Tibial artery (tissue), 4 donors: Measurements from ENCODE around the gene PPHLN1.
"Not testable (repeated sequence)": the region's sequence is repeated elsewhere in the genome, so short reads cannot be mapped to it uniquely, and the experiment has no call there.

Experiments
- DNase-seq, 2 donors: peaks; one replicate each; pipeline ENCODE4 v3.0.0-alpha.2; 2019
- H3K27ac ChIP-seq, 2 donors: fragments of 200-600 bp; sonication (generic) in 1 of 2; 1 replicate in 1 of 2; 2 replicates in 1 of 2; pipeline ENCODE4 v1.5.1; 2018 to 2019; ENCODE audit warnings: mild to moderate bottlenecking in 1 of 2
- H3K27me3 ChIP-seq, 2 donors: fragments of 200-600 bp; sonication (generic) in 1 of 2; one replicate each; pipeline versions ENCODE4 v1.5.1 to v1.6.0; 2016 to 2019
- H3K36me3 ChIP-seq, 3 donors: fragments of 200-600 bp; sonication (generic) in 2 of 3; one replicate each; pipeline ENCODE4 v1.5.1; 2016 to 2019; ENCODE audit warnings: mild to moderate bottlenecking in 2 of 3
- H3K4me1 ChIP-seq, 4 donors: fragments of 200-600 bp; sonication (generic) in 2 of 4; 1 replicate in 3 of 4; 2 replicates in 1 of 4; pipeline ENCODE4 v1.5.1; 2016 to 2019
- H3K4me3 ChIP-seq, 2 donors: fragments of 200-600 bp; sonication (generic) in 1 of 2; 1 replicate in 1 of 2; 2 replicates in 1 of 2; pipeline ENCODE4 v1.5.1; 2018 to 2019; ENCODE audit warnings: mild to moderate bottlenecking in 2 of 2
- H3K9me3 ChIP-seq, 3 donors: fragments of 200-600 bp; sonication (generic) in 1 of 3; one replicate each; pipeline ENCODE4 v1.5.1; 2016 to 2019
- CTCF ChIP-seq, 2 experiments: fragments of 200-600 bp in 1 of 2; fragments of 450-650 bp in 1 of 2; IDR thresholded peaks; one replicate each; pipeline ENCODE4 v1.5.1; 2017 to 2019; ENCODE audit warnings: antibody characterized with exemption in 2 of 2, mild to moderate bottlenecking in 1 of 2, moderate library complexity in 1 of 2
- intact Hi-C: fragments of 100-400 bp; cut with DNase I; formaldehyde crosslinking; loops from one replicate; pipeline ENCODE4 v1.15.0; 2023; ENCODE audit warnings: low total_unique reads

PPHLN1 gene

GRCh38 chr12:42323856-42324255, 2.1 kb upstream of the PPHLN1 start:
- H3K36me3 ChIP-seq, result peaks cover 0 to 40% (median 4%) of the 10 kb centered on the region in 3 donors
- intact Hi-C loops, result loop anchor here (5.0 kb wide), 1 partner anchor 87 kb away; the partner anchor contains the start of gene YAF2
- no peak for TF ChIP-seq CTCF (IDR thresholded peaks at IDR 0.05)
- no peaks in the 10 kb centered on the region for H3K27me3 ChIP-seq
- no peak for DNase-seq
- H3K27ac ChIP-seq, result no peak overlapping the region
- peaks cover 0 to 30% (median 20%) of the 10 kb centered on the region in 4 donors for H3K4me1 ChIP-seq
- H3K9me3 ChIP-seq, result no peaks in the 10 kb centered on the region
- H3K4me3 ChIP-seq, result no peak overlapping the region

- H3K27ac ChIP-seq, result peak overlapping the region; percentile 84 to 90
- no peak for TF ChIP-seq CTCF (IDR thresholded peaks at IDR 0.05)
- peaks cover 0 to 27% (median 0%) of the 10 kb centered on the region in 3 donors for H3K36me3 ChIP-seq
- H3K4me3 ChIP-seq, result peak overlapping the region; percentile 62 to 76
- H3K27me3 ChIP-seq, result no peaks in the 10 kb centered on the region
- intact Hi-C loops, result no loop called here
- no peaks in the 10 kb centered on the region for H3K9me3 ChIP-seq
- H3K4me1 ChIP-seq, result peaks cover 0 to 31% (median 21%) of the 10 kb centered on the region in 4 donors
- DNase-seq, result no peak
Observed at GRCh38 chr12:42325326-42325652, 678 bp upstream of the PPHLN1 start.

GRCh38 chr12:42326541-42327226, 717 bp downstream of the PPHLN1 start:
- no peak for TF ChIP-seq CTCF (IDR thresholded peaks at IDR 0.05)
- peaks cover 0 to 14% (median 0%) of the 10 kb centered on the region in 3 donors for H3K36me3 ChIP-seq
- no peaks in the 10 kb centered on the region for H3K27me3 ChIP-seq
- peak overlapping the region; percentile 62 to 76 for H3K4me3 ChIP-seq
- H3K4me1 ChIP-seq, result peaks cover 0 to 31% (median 21%) of the 10 kb centered on the region in 4 donors
- intact Hi-C loops, result no loop called here
- H3K27ac ChIP-seq, result peak overlapping the region; percentile 84 to 90
- H3K9me3 ChIP-seq, result no peaks in the 10 kb centered on the region
- no peak for DNase-seq

GRCh38 chr12:42327227-42327590, 1.2 kb downstream of the PPHLN1 start:
- Histone ChIP-seq H3K27me3 (no peaks in the 10 kb centered on the region), H3K9me3 (no peaks in the 10 kb centered on the region), H3K4me1 (peaks cover 0 to 31% (median 21%) of the 10 kb centered on the region in 4 donors), H3K36me3 (peaks cover 0 to 13% (median 0%) of the 10 kb centered on the region in 3 donors), H3K4me3 (peak overlapping the region; percentile 62 to 76), H3K27ac (peak overlapping the region; percentile 84 to 90)
- intact Hi-C loops, result no loop called here
- no peak for DNase-seq
- no peak for TF ChIP-seq CTCF (IDR thresholded peaks at IDR 0.05)

- not testable (repeated sequence) for DNase-seq, H3K9me3 ChIP-seq, H3K27me3 ChIP-seq, H3K27ac ChIP-seq, H3K36me3 ChIP-seq, H3K4me3 ChIP-seq
- H3K4me1 ChIP-seq, result peaks cover 0 to 29% (median 17%) of the 10 kb centered on the region in 4 donors
- intact Hi-C loops, result loop anchor here (5.0 kb wide), 1 partner anchor 203 kb away; no protein-coding TSS in a partner anchor
Observed at GRCh38 chr12:42330097-42330496, 4.1 kb downstream of the PPHLN1 start.
